Subcutaneous adipose tissue (tissue), 4 donors: ENCODE measurements around the gene HMGCR. TPM values are rescaled to one million over a fixed set of nuclear protein-coding genes. Genes with fewer than 3 reads are reported as not detected.

Experiments
- CTCF ChIP-seq: fragments of 450-650 bp; IDR thresholded peaks from one replicate; pipeline ENCODE4 v1.5.1; 2016; ENCODE audit warnings: low read depth, mild to moderate bottlenecking, control low read depth, antibody characterized with exemption, moderate library complexity
- total RNA-seq, 4 donors: library from RNA; depleted of rRNA; stranded (reverse); fragments of >200 nt; gene quantifications; one replicate each; pipeline ENCODE4 v1.1.0, GENCODE V29; 2016

Gene HMGCR
- total RNA-seq, 4 donors from 2014 or later, result 7.2 to 25.5 (median 13.1) TPM

- no peak for TF ChIP-seq CTCF
Observed at GRCh38 chr5:75337366-75338021, 474 bp downstream of the HMGCR start.

- TF ChIP-seq CTCF, result no peak
Observed at GRCh38 chr5:75338408-75338807, 1.4 kb downstream of the HMGCR start.

GRCh38 chr5:75340714-75341478 lies 3.9 kb downstream of the HMGCR start:
- no peak for TF ChIP-seq CTCF

GRCh38 chr5:75341934-75342333 lies 4.9 kb downstream of the HMGCR start:
- no peak for TF ChIP-seq CTCF

- TF ChIP-seq CTCF, result no peak
Observed at GRCh38 chr5:75342836-75343235, 5.8 kb downstream of the HMGCR start.

- no peak for TF ChIP-seq CTCF
Observed at GRCh38 chr5:75348241-75348640, 11.2 kb downstream of the HMGCR start.

- no peak for TF ChIP-seq CTCF
Observed at GRCh38 chr5:75349663-75350062, 12.6 kb downstream of the HMGCR start.
